ENCODE data around the gene PARK7. TPM values are rescaled to one million over a fixed set of nuclear protein-coding genes. Genes with fewer than 3 reads are reported as not detected.
"Not testable (repeated sequence)": the region's sequence is repeated elsewhere in the genome, so short reads cannot be mapped to it uniquely, and the experiment has no call there.

The PARK7 gene
- total and polyA plus RNA-seq, 2 experiments from 2014 or later, result 178 to 679 TPM

- no peak for TF ChIP-seq ZNF331 (CRISPR knock-in tag; IDR thresholded peaks at IDR 0.05; ENCODE audit: low read depth)
Measured at GRCh38 chr1:7915826-7916500, 45.5 kb upstream of the PARK7 start (continued).

GRCh38 chr1:7916501-7916830, 45.0 kb upstream of the PARK7 start:
- Histone ChIP-seq H3F3A (replicated peaks; ENCODE audit: low read depth) (no peaks in the 10 kb centered on the region), H3K27me3 (ENCODE audit: insufficient read depth) (no peaks in the 10 kb centered on the region), H3K4me2 (no peak overlapping the region), H3K27ac (ENCODE audit: low read depth) (no peak overlapping the region), H2AFZ (no peak overlapping the region), H4K20me1 (replicated peaks; ENCODE audit: insufficient read depth) (no peaks in the 10 kb centered on the region), H3K9me2 (ENCODE audit: insufficient read depth) (no peaks in the 10 kb centered on the region), H3K79me2 (replicated peaks; ENCODE audit: insufficient read depth) (no peaks in the 10 kb centered on the region), H3K36me3 (ENCODE audit: insufficient read depth) (no peaks in the 10 kb centered on the region), H3K4me3 (no peak overlapping the region), H3K4me1 (ENCODE audit: insufficient read depth) (peaks cover 8% of the 10 kb centered on the region; the same call in 1 of the 2 replicates)
- DNase-seq (ENCODE audit: low spot score), result no peak
- H3K27ac Mint-ChIP-seq, result no peak overlapping the region
- TF ChIP-seq CTCF (conservative IDR thresholded peaks at IDR 0.05; ENCODE audit: low read depth in 2 of 2) (no peak), ETS1 (IDR thresholded peaks at IDR 0.05) (no peak), ZNF114 (CRISPR knock-in tag; IDR thresholded peaks at IDR 0.05) (no peak), REST (IDR thresholded peaks at IDR 0.05; ENCODE audit: unreplicated experiment) (no peak)
- ATAC-seq, result no peak
- no peaks in the 10 kb centered on the region for H3K36me3 Mint-ChIP-seq (ENCODE audit: low read depth)
- no peaks in the 10 kb centered on the region for H3K9me3 Mint-ChIP-seq
- no peaks in the 10 kb centered on the region for H3K27me3 Mint-ChIP-seq (ENCODE audit: insufficient read depth, low read depth, poor library complexity)
- no peak overlapping the region for H3K4me3 Mint-ChIP-seq
- H3K4me1 Mint-ChIP-seq, result peaks cover 10% of the 10 kb centered on the region; the same call in 2 of the 3 replicates

- H2AFZ ChIP-seq, ATAC-seq, H3K9me3 Mint-ChIP-seq: not testable (repeated sequence)
Measured at GRCh38 chr1:7917971-7918370, 43.5 kb upstream of the PARK7 start.

More at GRCh38 chr1:7917971-7918370, 43.5 kb upstream of the PARK7 start:
- not testable (repeated sequence) for H3K79me2 ChIP-seq (replicated peaks; ENCODE audit: insufficient read depth); H3K27ac Mint-ChIP-seq; H3K27me3 ChIP-seq (ENCODE audit: insufficient read depth); H3K36me3 ChIP-seq (ENCODE audit: insufficient read depth); H3K4me2 ChIP-seq; H3K27ac ChIP-seq (ENCODE audit: low read depth); H3K9me2 ChIP-seq (ENCODE audit: insufficient read depth); H3F3A ChIP-seq (replicated peaks; ENCODE audit: low read depth); H4K20me1 ChIP-seq (replicated peaks; ENCODE audit: insufficient read depth); H3K27me3 Mint-ChIP-seq (ENCODE audit: insufficient read depth, low read depth, poor library complexity); H3K4me3 Mint-ChIP-seq; H3K36me3 Mint-ChIP-seq (ENCODE audit: low read depth); H3K4me1 Mint-ChIP-seq; H3K4me1 ChIP-seq (ENCODE audit: insufficient read depth); H3K4me3 ChIP-seq; DNase-seq (ENCODE audit: low spot score)

Measured in GM23338 (cell line).